Calu3 (cell line): ENCODE measurements around the gene SLC16A9. TPM values are rescaled to one million over a fixed set of nuclear protein-coding genes. Genes with fewer than 3 reads are reported as not detected.

Source experiments
- BruUV-seq: library from RNA; stranded (reverse); fragments of 400-500 nt; replicated peaks from 2 replicates; lab custom pipeline; 2021; lab: Mats Ljungman, UMichigan
- CTCF ChIA-PET: fragments of 300-600 bp; sonication (Branson Sonifier 250); formaldehyde crosslinking; loops from one replicate; lab custom pipeline; 2022; ENCODE audit warnings: antibody characterized with exemption; lab: Charles Lee
- DNase-seq: peaks from one replicate; pipeline ENCODE4 v3.0.0; 2022
- H3K27ac Mint-ChIP-seq: one replicate; pipeline ENCODE4 v1.8.0; 2022; ENCODE audit warnings: mixed read lengths; ENCODE audit not compliant: unreplicated experiment
- H3K27me3 Mint-ChIP-seq: one replicate; pipeline ENCODE4 v1.8.0; 2022; ENCODE audit warnings: mixed read lengths; ENCODE audit not compliant: unreplicated experiment
- H3K36me3 Mint-ChIP-seq: one replicate; pipeline ENCODE4 v1.8.0; 2022; ENCODE audit warnings: mild to moderate bottlenecking, moderate library complexity, mixed read lengths; ENCODE audit not compliant: insufficient read depth, unreplicated experiment
- H3K4me1 Mint-ChIP-seq: one replicate; pipeline ENCODE4 v1.8.0; 2022; ENCODE audit warnings: mild to moderate bottlenecking, low read depth, mixed read lengths; ENCODE audit not compliant: unreplicated experiment
- H3K4me3 Mint-ChIP-seq: one replicate; pipeline ENCODE4 v1.8.0; 2022; ENCODE audit warnings: mild to moderate bottlenecking, low read depth, moderate library complexity, mixed read lengths; ENCODE audit not compliant: unreplicated experiment
- H3K9me3 Mint-ChIP-seq: one replicate; pipeline ENCODE4 v1.8.0; 2022; ENCODE audit warnings: low read depth, mixed read lengths; ENCODE audit not compliant: unreplicated experiment
- intact Hi-C: fragments of 100-400 bp; cut with micrococcal nuclease; formaldehyde crosslinking; loops from one replicate; pipeline ENCODE4 v1.10.0; 2022; ENCODE audit not compliant: unreplicated experiment
- total RNA-seq: library from RNA; stranded (reverse); gene quantifications from 2 replicates; pipeline ENCODE4 v1.2.3, GENCODE V29; 2022
- TF ChIP-seq, protein P1 (sequence below): fragments of 200-600 bp; IDR thresholded peaks from one replicate; pipeline ENCODE4 v1.8.0; 2022; ENCODE audit warnings: antibody characterized with exemption; ENCODE audit not compliant: unreplicated experiment

Gene SLC16A9
- total RNA-seq, 1 experiment from 2014 or later = 2.2 TPM

DNA sequence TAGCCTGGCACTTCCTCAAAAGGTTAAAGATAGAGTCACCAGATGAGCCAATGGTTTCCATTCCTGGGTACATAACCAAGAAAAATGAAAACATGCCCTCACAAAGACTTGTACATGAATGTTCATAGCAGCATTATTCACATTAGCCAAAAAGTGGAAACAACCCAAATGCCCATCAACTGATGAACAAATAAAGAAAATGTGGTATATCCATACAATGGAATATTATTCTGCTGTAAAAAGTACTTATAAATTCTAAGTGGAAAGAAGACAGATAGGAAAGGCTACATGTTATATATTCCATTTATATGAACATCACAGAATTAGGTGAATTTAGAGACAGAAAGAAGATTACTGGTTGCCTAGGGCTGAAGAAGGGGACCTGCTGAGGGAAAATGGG lies 10.7 kb upstream of the SLC16A9 start:
- Mint-ChIP-seq H3K4me1 (peaks cover 11% of the 10 kb centered on the region), H3K4me3 (no peak overlapping the region), H3K27ac (no peak overlapping the region), H3K27me3 (peaks cover 25% of the 10 kb centered on the region), H3K36me3 (no peaks in the 10 kb centered on the region), H3K9me3 (no peaks in the 10 kb centered on the region)
- TF ChIP-seq, protein P1, sequence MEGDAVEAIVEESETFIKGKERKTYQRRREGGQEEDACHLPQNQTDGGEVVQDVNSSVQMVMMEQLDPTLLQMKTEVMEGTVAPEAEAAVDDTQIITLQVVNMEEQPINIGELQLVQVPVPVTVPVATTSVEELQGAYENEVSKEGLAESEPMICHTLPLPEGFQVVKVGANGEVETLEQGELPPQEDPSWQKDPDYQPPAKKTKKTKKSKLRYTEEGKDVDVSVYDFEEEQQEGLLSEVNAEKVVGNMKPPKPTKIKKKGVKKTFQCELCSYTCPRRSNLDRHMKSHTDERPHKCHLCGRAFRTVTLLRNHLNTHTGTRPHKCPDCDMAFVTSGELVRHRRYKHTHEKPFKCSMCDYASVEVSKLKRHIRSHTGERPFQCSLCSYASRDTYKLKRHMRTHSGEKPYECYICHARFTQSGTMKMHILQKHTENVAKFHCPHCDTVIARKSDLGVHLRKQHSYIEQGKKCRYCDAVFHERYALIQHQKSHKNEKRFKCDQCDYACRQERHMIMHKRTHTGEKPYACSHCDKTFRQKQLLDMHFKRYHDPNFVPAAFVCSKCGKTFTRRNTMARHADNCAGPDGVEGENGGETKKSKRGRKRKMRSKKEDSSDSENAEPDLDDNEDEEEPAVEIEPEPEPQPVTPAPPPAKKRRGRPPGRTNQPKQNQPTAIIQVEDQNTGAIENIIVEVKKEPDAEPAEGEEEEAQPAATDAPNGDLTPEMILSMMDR = no peak
- DNase-seq = no peak
- BruUV-seq = no TSS peak
- intact Hi-C loops = no loop called here
- CTCF ChIA-PET = no interaction called here

DNA sequence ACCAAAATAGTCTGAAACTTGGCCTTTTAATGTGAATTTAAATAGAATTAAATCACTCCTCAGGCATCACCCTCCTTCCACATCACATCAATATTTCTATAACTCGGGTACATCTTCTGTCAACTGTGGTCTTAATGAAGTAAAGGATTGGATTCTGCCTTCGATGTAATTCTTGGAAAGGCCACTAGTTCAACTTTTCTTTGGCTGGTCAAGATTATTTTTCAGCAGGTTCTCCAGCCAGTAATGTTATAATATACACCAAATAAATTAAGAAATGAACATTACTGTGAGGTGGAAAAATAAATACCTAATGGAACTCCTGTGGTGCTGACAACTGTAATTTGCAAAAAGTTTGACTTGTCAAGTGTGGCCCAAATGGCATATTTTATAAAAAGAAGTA lies 9.7 kb upstream of the SLC16A9 start:
- Mint-ChIP-seq H3K9me3 (no peaks in the 10 kb centered on the region), H3K36me3 (no peaks in the 10 kb centered on the region), H3K27ac (no peak overlapping the region), H3K4me3 (no peak overlapping the region), H3K27me3 (peaks cover 35% of the 10 kb centered on the region), H3K4me1 (peaks cover 9% of the 10 kb centered on the region)
- intact Hi-C loops = loop anchor here (5.0 kb wide), 1 partner anchor 83 kb away; no protein-coding TSS in a partner anchor
- TF ChIP-seq, protein P1 = no peak
- BruUV-seq = no TSS peak
- no peak for DNase-seq
- CTCF ChIA-PET = no interaction called here

DNA sequence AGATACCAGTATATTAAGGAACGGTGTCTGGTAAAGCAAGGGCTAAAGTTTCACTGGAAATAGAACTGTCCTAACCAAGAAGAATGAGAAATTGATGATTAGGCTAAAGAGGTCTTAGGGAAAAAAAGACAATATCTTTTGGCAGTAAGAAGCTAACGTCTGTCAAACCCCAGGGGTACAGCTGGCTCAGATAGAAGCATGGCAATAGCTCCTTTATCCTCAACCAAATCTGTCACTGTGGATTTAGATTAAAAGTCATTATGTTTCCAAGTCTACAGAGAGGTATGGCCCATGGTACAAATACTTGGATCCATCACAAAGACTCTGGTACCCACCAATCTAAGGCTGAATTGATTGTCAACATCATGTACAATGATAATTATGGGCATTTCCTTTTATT lies 8.6 kb upstream of the SLC16A9 start:
- H3K36me3 Mint-ChIP-seq = no peaks in the 10 kb centered on the region
- no peak overlapping the region for H3K4me3 Mint-ChIP-seq
- H3K27ac Mint-ChIP-seq = no peak overlapping the region
- no peak for DNase-seq
- TF ChIP-seq, protein P1 = no peak
- CTCF ChIA-PET = interaction anchor here (0.6 kb wide), 1 partner anchor 30 kb away, joined by 4 read pairs; no protein-coding TSS in a partner anchor
- intact Hi-C loops = loop anchor here (5.0 kb wide), 1 partner anchor 84 kb away; no protein-coding TSS in a partner anchor
- BruUV-seq = no TSS peak
- H3K4me1 Mint-ChIP-seq = no peaks in the 10 kb centered on the region
- no peaks in the 10 kb centered on the region for H3K9me3 Mint-ChIP-seq
- peaks cover 46% of the 10 kb centered on the region for H3K27me3 Mint-ChIP-seq

DNA sequence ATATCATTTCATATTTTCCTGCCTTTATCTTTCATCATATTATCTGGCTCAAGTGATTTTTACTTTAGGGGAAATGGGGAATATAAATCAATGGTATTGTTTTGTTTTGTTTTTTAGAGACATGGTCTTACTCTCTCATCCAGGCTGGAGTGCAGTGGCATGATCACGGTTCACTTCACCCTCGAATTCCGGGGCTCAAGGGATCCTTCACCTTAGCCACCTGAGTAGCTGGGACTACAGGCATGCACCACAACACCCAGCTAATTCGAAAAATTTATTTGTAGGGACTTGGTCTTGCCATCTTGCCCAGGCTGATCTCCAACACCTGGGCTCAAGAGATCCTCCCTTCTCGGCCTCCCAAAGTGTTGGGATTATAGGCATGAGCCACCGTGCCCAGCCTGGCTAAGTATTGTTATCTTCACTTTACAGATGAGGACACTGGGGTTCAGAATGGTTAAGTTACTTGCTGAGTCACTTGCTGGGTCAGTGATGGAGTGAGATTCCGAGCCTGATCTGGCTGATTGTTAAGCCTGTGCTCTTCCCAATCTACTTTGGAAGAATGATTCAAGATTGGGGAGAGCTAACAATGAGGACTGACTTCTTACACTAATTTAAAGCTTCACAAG lies 3.7 kb upstream of the SLC16A9 start:
- CTCF ChIA-PET = no interaction called here
- H3K27ac Mint-ChIP-seq = no peak overlapping the region
- peaks cover 11% of the 10 kb centered on the region for H3K36me3 Mint-ChIP-seq
- no peak for DNase-seq
- no peaks in the 10 kb centered on the region for H3K9me3 Mint-ChIP-seq
- peaks cover 87% of the 10 kb centered on the region for H3K27me3 Mint-ChIP-seq
- TF ChIP-seq, protein P1 = no peak
- no peaks in the 10 kb centered on the region for H3K4me1 Mint-ChIP-seq
- intact Hi-C loops = no loop called here
- H3K4me3 Mint-ChIP-seq = no peak overlapping the region
- no TSS peak for BruUV-seq
